H9 (cell line): Measurements from ENCODE around the gene LCTL. TPM values are rescaled to one million over a fixed set of nuclear protein-coding genes. Genes with fewer than 3 reads are reported as not detected.

Experiments
- DNase-seq: peaks from one replicate; pipeline ENCODE4 v3.0.0-alpha.2; 2017
- H2AFZ ChIP-seq: one replicate; pipeline ENCODE4 v1.6.1; 2013; ENCODE audit warnings: mild to moderate bottlenecking, low read length, control low read depth, moderate library complexity
- H2AK5ac ChIP-seq: 2 replicates; pipeline ENCODE4 v1.6.1; 2013; ENCODE audit warnings: low read length, control low read depth, mixed read lengths; ENCODE audit not compliant: insufficient read length
- H2BK120ac ChIP-seq: one replicate; pipeline ENCODE4 v1.6.1; 2013; ENCODE audit warnings: low read depth, mild to moderate bottlenecking, low read length, control low read depth, inconsistent platforms; ENCODE audit not compliant: poor library complexity, severe bottlenecking
- H2BK12ac ChIP-seq: 2 replicates; pipeline ENCODE4 v1.6.1; 2013; ENCODE audit warnings: low read length, control low read depth, mixed read lengths, low read depth; ENCODE audit not compliant: insufficient read length
- H2BK15ac ChIP-seq: 2 replicates; pipeline ENCODE4 v1.6.1; 2013; ENCODE audit warnings: low read depth, low read length, control low read depth
- H2BK20ac ChIP-seq: one replicate; pipeline ENCODE4 v1.6.1; 2013; ENCODE audit warnings: low read depth, mild to moderate bottlenecking, low read length, control low read depth, inconsistent platforms; ENCODE audit not compliant: poor library complexity, severe bottlenecking
- H2BK5ac ChIP-seq: 2 replicates; pipeline ENCODE4 v1.6.1; 2013; ENCODE audit warnings: low read length, control low read depth, mixed read lengths; ENCODE audit not compliant: insufficient read length
- H3K14ac ChIP-seq: 2 replicates; pipeline ENCODE4 v1.6.1; 2013; ENCODE audit warnings: low read length, control low read depth; ENCODE audit not compliant: insufficient read depth
- H3K18ac ChIP-seq: 2 replicates; pipeline ENCODE4 v1.6.1; 2013; ENCODE audit warnings: low read depth, mild to moderate bottlenecking, mixed read lengths, low read length, control low read depth; ENCODE audit not compliant: insufficient read length
- H3K23ac ChIP-seq: 2 replicates; pipeline ENCODE4 v1.6.1; 2013; ENCODE audit warnings: low read length, control low read depth, mixed read lengths, low read depth; ENCODE audit not compliant: insufficient read length
- H3K23me2 ChIP-seq: 2 replicates; pipeline ENCODE4 v1.6.1; 2013; ENCODE audit warnings: low read depth, mild to moderate bottlenecking, mixed read lengths, low read length, control low read depth; ENCODE audit not compliant: insufficient read length, poor library complexity, severe bottlenecking
- H3K27ac ChIP-seq: 2 replicates; pipeline ENCODE4 v1.5.1; 2013; ENCODE audit warnings: low read length, control low read depth, mixed read lengths, low read depth; ENCODE audit not compliant: insufficient read length
- H3K27me3 ChIP-seq: 2 replicates; pipeline ENCODE4 v1.6.1; 2013; ENCODE audit warnings: low read length, control low read depth, inconsistent platforms; ENCODE audit not compliant: insufficient read depth
- H3K4ac ChIP-seq: 2 replicates; pipeline ENCODE4 v1.6.1; 2013; ENCODE audit warnings: low read depth, mild to moderate bottlenecking, control low read depth, inconsistent platforms, low read length, moderate library complexity
- H3K4me1 ChIP-seq: 2 replicates; pipeline ENCODE4 v1.6.1; 2013; ENCODE audit warnings: low read length, control low read depth, inconsistent platforms; ENCODE audit not compliant: insufficient read depth
- H3K4me2 ChIP-seq: 2 replicates; pipeline ENCODE4 v1.6.1; 2013; ENCODE audit warnings: low read length, control low read depth, mixed read lengths; ENCODE audit not compliant: insufficient read length, insufficient read depth
- H3K56ac ChIP-seq: 2 replicates; pipeline ENCODE4 v1.6.1; 2013; ENCODE audit warnings: low read depth, mild to moderate bottlenecking, mixed read lengths, low read length, control low read depth; ENCODE audit not compliant: insufficient read length
- H3K79me1 ChIP-seq: 2 replicates; pipeline ENCODE4 v1.6.1; 2013; ENCODE audit warnings: low read depth, mild to moderate bottlenecking, moderate library complexity, low read length, control low read depth, inconsistent platforms; ENCODE audit not compliant: insufficient read depth, poor library complexity, severe bottlenecking
- H3K79me2 ChIP-seq: 2 replicates; pipeline ENCODE4 v1.6.1; 2013; ENCODE audit warnings: low read length, control low read depth, inconsistent platforms; ENCODE audit not compliant: insufficient read depth
- H3K9ac ChIP-seq: 2 replicates; pipeline ENCODE4 v1.6.1; 2013; ENCODE audit warnings: low read length, control low read depth, mixed read lengths; ENCODE audit not compliant: insufficient read length; ENCODE audit errors: extremely low read depth
- H3K9me3 ChIP-seq: one replicate; pipeline ENCODE4 v1.6.1; 2013; ENCODE audit warnings: low read depth, low read length, inconsistent platforms; ENCODE audit not compliant: control insufficient read depth
- H3T11ph ChIP-seq: one replicate; pipeline ENCODE4 v1.6.1; 2013; ENCODE audit warnings: mild to moderate bottlenecking, low read length, control low read depth, inconsistent platforms
- H4K20me1 ChIP-seq: one replicate; pipeline ENCODE4 v1.6.1; 2013; ENCODE audit not compliant: control insufficient read depth, insufficient read length, insufficient read depth
- H4K5ac ChIP-seq: 2 replicates; pipeline ENCODE4 v1.6.1; 2013; ENCODE audit warnings: low read depth, mild to moderate bottlenecking, mixed read lengths, low read length, control low read depth; ENCODE audit not compliant: insufficient read length
- H4K8ac ChIP-seq: replicated peaks from 2 replicates; pipeline ENCODE4 v1.6.1; 2013; ENCODE audit warnings: low read length, control low read depth, mixed read lengths, low read depth; ENCODE audit not compliant: insufficient read length
- H4K91ac ChIP-seq: 2 replicates; pipeline ENCODE4 v1.6.1; 2013; ENCODE audit warnings: low read depth, mild to moderate bottlenecking, moderate library complexity, mixed read lengths, low read length, control low read depth; ENCODE audit not compliant: insufficient read length
- H3K27ac Mint-ChIP-seq, 3 experiments: 2 replicates in 2 of 3; 3 replicates in 1 of 3; pipeline ENCODE4 v1.8.0; 2020 to 2021; ENCODE audit warnings: mixed read lengths in 3 of 3, mild to moderate bottlenecking in 1 of 3, moderate library complexity in 1 of 3
- H3K27me3 Mint-ChIP-seq: 2 replicates; pipeline ENCODE4 v1.8.0; 2021; ENCODE audit warnings: low read depth, mild to moderate bottlenecking, moderate library complexity, mixed read lengths
- H3K36me3 Mint-ChIP-seq, 3 experiments: 2 replicates in 2 of 3; 3 replicates in 1 of 3; pipeline ENCODE4 v1.8.0; 2020 to 2021; ENCODE audit warnings: low read depth in 3 of 3, mixed read lengths in 3 of 3; ENCODE audit not compliant: insufficient read depth in 1 of 3
- H3K4me1 Mint-ChIP-seq, 2 experiments: 2 replicates each; pipeline ENCODE4 v1.8.0; 2020; ENCODE audit warnings: mixed read lengths in 2 of 2
- H3K4me3 Mint-ChIP-seq, 2 experiments: 2 replicates in 1 of 2; 3 replicates in 1 of 2; pipeline ENCODE4 v1.8.0; 2020 to 2021; ENCODE audit warnings: mild to moderate bottlenecking in 2 of 2, mixed read lengths in 2 of 2, moderate library complexity in 1 of 2
- H3K9me3 Mint-ChIP-seq, 2 experiments: 2 replicates in 1 of 2; 3 replicates in 1 of 2; pipeline ENCODE4 v1.8.0; 2020; ENCODE audit warnings: mild to moderate bottlenecking in 2 of 2, mixed read lengths in 2 of 2, moderate library complexity in 1 of 2
- WGBS: extraction: QIAGEN DNeasy Blood & Tissue Kit; methylation state at CpG from one replicate; pipeline ENCODE4 v1.1.7; 2013; ENCODE audit warnings: missing lambda C conversion rate, low lambda C conversion rate, mixed read lengths; ENCODE audit not compliant: insufficient read length; ENCODE audit errors: extremely low coverage; 5-methylcytosine and 5-hydroxymethylcytosine counted together
- total RNA-seq: library from RNA; stranded (reverse); gene quantifications from 2 replicates; pipeline ENCODE4 v1.2.1, GENCODE V29; 2021
- TF ChIP-seq, protein P1 (sequence below): fragments of 200-600 bp; sonication (generic); conservative IDR thresholded peaks from 3 replicates; pipeline ENCODE4 v1.8.0; 2021; ENCODE audit warnings: antibody characterized with exemption, mild to moderate bottlenecking

The LCTL gene
- total RNA-seq, 1 experiment from 2014 or later: 2.3 TPM

GRCh38 chr15:66570842-66571478, 5.2 kb upstream of the LCTL start:
- DNase-seq: no peak
- H3K9me3 ChIP-seq: no peaks in the 10 kb centered on the region
- H4K91ac ChIP-seq: no peak overlapping the region
- no peak overlapping the region for H4K8ac ChIP-seq
- no CpG with 5 or more reads among the region's 6 CpGs for WGBS
- no peaks in the 10 kb centered on the region for H4K20me1 ChIP-seq
- peaks cover 9 to 14% of the 10 kb centered on the region in 2 experiments for H3K4me1 Mint-ChIP-seq
- no peak overlapping the region for H2BK12ac ChIP-seq
- no peaks in the 10 kb centered on the region; a peak in 1 of 7 replicates for H3K36me3 Mint-ChIP-seq
- no peak overlapping the region for H2BK5ac ChIP-seq
- TF ChIP-seq, protein P1, sequence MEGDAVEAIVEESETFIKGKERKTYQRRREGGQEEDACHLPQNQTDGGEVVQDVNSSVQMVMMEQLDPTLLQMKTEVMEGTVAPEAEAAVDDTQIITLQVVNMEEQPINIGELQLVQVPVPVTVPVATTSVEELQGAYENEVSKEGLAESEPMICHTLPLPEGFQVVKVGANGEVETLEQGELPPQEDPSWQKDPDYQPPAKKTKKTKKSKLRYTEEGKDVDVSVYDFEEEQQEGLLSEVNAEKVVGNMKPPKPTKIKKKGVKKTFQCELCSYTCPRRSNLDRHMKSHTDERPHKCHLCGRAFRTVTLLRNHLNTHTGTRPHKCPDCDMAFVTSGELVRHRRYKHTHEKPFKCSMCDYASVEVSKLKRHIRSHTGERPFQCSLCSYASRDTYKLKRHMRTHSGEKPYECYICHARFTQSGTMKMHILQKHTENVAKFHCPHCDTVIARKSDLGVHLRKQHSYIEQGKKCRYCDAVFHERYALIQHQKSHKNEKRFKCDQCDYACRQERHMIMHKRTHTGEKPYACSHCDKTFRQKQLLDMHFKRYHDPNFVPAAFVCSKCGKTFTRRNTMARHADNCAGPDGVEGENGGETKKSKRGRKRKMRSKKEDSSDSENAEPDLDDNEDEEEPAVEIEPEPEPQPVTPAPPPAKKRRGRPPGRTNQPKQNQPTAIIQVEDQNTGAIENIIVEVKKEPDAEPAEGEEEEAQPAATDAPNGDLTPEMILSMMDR: no peak
- no peak overlapping the region for H2AFZ ChIP-seq
- no peak overlapping the region for H3K27ac ChIP-seq
- no peak overlapping the region for H2BK15ac ChIP-seq
- H3K23me2 ChIP-seq: no peaks in the 10 kb centered on the region
- no peaks in the 10 kb centered on the region for H3K79me2 ChIP-seq
- no peaks in the 10 kb centered on the region for H3K79me1 ChIP-seq
- H3K27ac Mint-ChIP-seq: no peak overlapping the region
- no peak overlapping the region for H3K56ac ChIP-seq
- H3K14ac ChIP-seq: no peak overlapping the region
- H3K23ac ChIP-seq: no peak overlapping the region
- H4K5ac ChIP-seq: no peak overlapping the region
- no peak overlapping the region for H3K4me2 ChIP-seq
- no peak overlapping the region for H3T11ph ChIP-seq
- H3K9me3 Mint-ChIP-seq: no peaks in the 10 kb centered on the region
- H2BK120ac ChIP-seq: no peak overlapping the region
- H2AK5ac ChIP-seq: no peak overlapping the region
- no peak overlapping the region for H3K4me3 Mint-ChIP-seq
- no peak overlapping the region for H2BK20ac ChIP-seq
- H3K27me3 ChIP-seq: no peaks in the 10 kb centered on the region
- H3K27me3 Mint-ChIP-seq: no peaks in the 10 kb centered on the region; the same call in 1 of the 2 replicates
- H3K4ac ChIP-seq: no peak overlapping the region
- no peak overlapping the region for H3K9ac ChIP-seq
- peaks cover 2% of the 10 kb centered on the region; the same call in 1 of the 2 replicates for H3K4me1 ChIP-seq
- no peak overlapping the region for H3K18ac ChIP-seq
